Measurements from ENCODE around the gene QSOX2. TPM values are rescaled to one million over a fixed set of nuclear protein-coding genes. Genes with fewer than 3 reads are reported as not detected.

The QSOX2 gene
- total RNA-seq, 1 experiment from 2014 or later = 34.6 TPM

DNA sequence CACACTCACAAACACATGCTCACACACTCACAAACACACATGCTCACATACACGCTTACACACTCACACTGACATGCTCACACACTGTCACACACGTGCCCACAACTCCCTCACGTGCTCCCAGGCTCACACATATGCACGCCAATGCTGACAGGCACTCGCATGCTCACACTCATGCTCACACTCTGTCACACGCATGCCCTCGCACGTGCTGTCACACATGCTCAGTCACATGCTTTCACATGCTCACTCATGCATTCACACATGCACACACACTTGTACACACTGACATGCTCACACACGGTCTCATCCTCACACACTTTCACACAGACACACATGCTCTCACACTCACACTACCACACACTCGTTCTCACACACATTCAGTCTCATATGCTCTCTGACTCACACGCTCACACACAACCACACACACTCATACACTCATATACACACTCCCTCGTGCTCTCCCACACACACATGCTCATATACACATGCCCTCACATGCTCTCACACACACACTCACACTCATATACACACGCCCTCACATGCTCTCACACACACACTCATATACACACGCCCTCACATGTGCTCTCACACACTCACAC, 48.0 kb upstream of the QSOX2 start (continued):
- TF ChIP-seq, protein P1, sequence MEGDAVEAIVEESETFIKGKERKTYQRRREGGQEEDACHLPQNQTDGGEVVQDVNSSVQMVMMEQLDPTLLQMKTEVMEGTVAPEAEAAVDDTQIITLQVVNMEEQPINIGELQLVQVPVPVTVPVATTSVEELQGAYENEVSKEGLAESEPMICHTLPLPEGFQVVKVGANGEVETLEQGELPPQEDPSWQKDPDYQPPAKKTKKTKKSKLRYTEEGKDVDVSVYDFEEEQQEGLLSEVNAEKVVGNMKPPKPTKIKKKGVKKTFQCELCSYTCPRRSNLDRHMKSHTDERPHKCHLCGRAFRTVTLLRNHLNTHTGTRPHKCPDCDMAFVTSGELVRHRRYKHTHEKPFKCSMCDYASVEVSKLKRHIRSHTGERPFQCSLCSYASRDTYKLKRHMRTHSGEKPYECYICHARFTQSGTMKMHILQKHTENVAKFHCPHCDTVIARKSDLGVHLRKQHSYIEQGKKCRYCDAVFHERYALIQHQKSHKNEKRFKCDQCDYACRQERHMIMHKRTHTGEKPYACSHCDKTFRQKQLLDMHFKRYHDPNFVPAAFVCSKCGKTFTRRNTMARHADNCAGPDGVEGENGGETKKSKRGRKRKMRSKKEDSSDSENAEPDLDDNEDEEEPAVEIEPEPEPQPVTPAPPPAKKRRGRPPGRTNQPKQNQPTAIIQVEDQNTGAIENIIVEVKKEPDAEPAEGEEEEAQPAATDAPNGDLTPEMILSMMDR (IDR thresholded peaks at IDR 0.05 in 2 of 3, conservative IDR thresholded peaks at IDR 0.05 in 1 of 3; ENCODE audit: borderline replicate concordance in 1 of 3, insufficient read depth in 1 of 3, low read depth in 2 of 3, low read length in 2 of 3) = no peak
- TF ChIP-seq ZNF274 (IDR thresholded peaks at IDR 0.05; ENCODE audit: low read depth, low read length) = no peak
- TF ChIP-seq ELF1 (IDR thresholded peaks at IDR 0.05; ENCODE audit: borderline replicate concordance, low read depth) = no peak
- TF ChIP-seq SIN3A (IDR thresholded peaks at IDR 0.05; ENCODE audit: low read depth) = no peak
- no peak for TF ChIP-seq CEBPB (IDR thresholded peaks at IDR 0.05; ENCODE audit: low read depth)
- TF ChIP-seq SP1 (IDR thresholded peaks at IDR 0.05; ENCODE audit: low read depth) = no peak

DNA sequence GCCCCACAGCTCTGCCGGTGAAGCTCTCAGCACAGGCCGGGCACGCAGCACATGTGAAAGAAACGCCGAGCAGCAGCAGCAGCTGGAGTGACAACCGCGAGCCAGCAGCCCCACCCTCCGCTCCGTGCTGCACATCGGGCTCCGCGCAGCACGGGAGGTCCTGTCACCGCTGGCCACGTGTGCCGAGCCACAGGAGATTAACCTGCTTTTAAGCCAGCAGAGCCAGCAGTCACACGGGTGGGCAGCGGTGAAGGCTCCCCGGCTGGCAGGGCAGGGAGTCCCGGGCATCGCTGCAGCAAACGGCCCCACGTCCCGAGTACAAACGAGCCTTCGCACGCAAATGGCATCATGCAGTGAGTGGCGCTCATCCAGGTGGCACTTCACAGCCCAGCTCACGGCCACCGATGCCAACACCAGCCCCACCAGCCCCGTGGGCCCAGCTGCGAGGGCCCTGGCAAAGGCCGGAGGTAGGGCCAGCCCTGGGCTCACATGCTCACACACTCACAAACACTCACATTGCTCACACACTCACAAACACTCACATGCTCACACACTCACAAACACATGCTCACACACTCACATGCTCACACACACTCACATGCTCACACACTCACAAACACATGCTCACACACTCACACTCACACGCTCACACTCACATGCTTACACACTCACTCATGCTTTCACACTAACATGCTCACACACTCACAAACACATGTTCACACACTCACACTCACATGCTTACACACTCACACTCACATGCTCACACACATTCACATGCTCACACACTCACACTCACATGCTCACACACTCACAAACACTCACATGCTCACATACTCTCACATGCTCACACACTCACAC, 47.2 kb upstream of the QSOX2 start:
- POLR2A ChIA-PET = no interaction called here
- Histone ChIP-seq H3K27me3 (ENCODE audit: insufficient read depth, low read length) (no peaks in the 10 kb centered on the region), H3K9me2 (ENCODE audit: insufficient read depth) (no peaks in the 10 kb centered on the region), H3K9ac (ENCODE audit: low read length) (no peak overlapping the region), H3K9me3 (ENCODE audit: control insufficient read depth in 1 of 2, insufficient read depth in 1 of 2, low read depth in 1 of 2, low read length in 2 of 2) (peaks cover 0 to 5% of the 10 kb centered on the region in 2 experiments; a peak in 1 of 4 replicates), H3K4me2 (ENCODE audit: low read length) (no peak overlapping the region), H3K4me3 (replicated peaks in 1 of 2; ENCODE audit: low read depth in 1 of 2, low read length in 2 of 2) (no peak overlapping the region), H3K36me3 (ENCODE audit: control insufficient read depth in 1 of 2, insufficient read depth in 2 of 2, low read length in 2 of 2) (no peaks in the 10 kb centered on the region), H4K20me1 (ENCODE audit: insufficient read depth) (no peaks in the 10 kb centered on the region), H2AFZ (ENCODE audit: low read depth, low read length, poor library complexity, severe bottlenecking) (no peak overlapping the region), H3K79me2 (ENCODE audit: insufficient read depth, low read length) (no peaks in the 10 kb centered on the region), H3K27ac (ENCODE audit: low read depth, low read length) (0 out of 2 replicates have a peak overlapping the region, but pooled peaks have one; percentile 10), H3K4me1 (ENCODE audit: control insufficient read depth in 1 of 2, insufficient read depth in 2 of 2, low read length in 2 of 2) (peaks cover 17 to 27% of the 10 kb centered on the region in 2 experiments; a peak in 3 of 4 replicates)
- intact Hi-C loops (cut with micrococcal nuclease) = no loop called here
- no peak for TF ChIP-seq EZH2 (IDR thresholded peaks at IDR 0.05)
- TF ChIP-seq SRF (IDR thresholded peaks at IDR 0.05; ENCODE audit: low read depth) = no peak
- TF ChIP-seq, protein P2, sequence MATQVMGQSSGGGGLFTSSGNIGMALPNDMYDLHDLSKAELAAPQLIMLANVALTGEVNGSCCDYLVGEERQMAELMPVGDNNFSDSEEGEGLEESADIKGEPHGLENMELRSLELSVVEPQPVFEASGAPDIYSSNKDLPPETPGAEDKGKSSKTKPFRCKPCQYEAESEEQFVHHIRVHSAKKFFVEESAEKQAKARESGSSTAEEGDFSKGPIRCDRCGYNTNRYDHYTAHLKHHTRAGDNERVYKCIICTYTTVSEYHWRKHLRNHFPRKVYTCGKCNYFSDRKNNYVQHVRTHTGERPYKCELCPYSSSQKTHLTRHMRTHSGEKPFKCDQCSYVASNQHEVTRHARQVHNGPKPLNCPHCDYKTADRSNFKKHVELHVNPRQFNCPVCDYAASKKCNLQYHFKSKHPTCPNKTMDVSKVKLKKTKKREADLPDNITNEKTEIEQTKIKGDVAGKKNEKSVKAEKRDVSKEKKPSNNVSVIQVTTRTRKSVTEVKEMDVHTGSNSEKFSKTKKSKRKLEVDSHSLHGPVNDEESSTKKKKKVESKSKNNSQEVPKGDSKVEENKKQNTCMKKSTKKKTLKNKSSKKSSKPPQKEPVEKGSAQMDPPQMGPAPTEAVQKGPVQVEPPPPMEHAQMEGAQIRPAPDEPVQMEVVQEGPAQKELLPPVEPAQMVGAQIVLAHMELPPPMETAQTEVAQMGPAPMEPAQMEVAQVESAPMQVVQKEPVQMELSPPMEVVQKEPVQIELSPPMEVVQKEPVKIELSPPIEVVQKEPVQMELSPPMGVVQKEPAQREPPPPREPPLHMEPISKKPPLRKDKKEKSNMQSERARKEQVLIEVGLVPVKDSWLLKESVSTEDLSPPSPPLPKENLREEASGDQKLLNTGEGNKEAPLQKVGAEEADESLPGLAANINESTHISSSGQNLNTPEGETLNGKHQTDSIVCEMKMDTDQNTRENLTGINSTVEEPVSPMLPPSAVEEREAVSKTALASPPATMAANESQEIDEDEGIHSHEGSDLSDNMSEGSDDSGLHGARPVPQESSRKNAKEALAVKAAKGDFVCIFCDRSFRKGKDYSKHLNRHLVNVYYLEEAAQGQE (IDR thresholded peaks at IDR 0.05; ENCODE audit: low read depth) = no peak
- TF ChIP-seq TCF7L2 (IDR thresholded peaks at IDR 0.05; ENCODE audit: borderline replicate concordance, extremely low read depth, insufficient read depth, insufficient read length) = no peak
- CTCF ChIA-PET = no interaction called here
- RAD21 ChIA-PET (ENCODE audit: low non-redundant PET in 1 of 2, low total read pairs in 2 of 2, uncharacterized antibody in 2 of 2, unreplicated experiment in 2 of 2) = no interaction called here
- no peak for DNase-seq (ENCODE audit: low read depth, low spot score)
- no peak for ATAC-seq
- BruUV-seq (replicated peaks) = no TSS peak
